Mucosa of descending colon (tissue), 3 donors: ENCODE measurements around the gene DNASE2B. TPM values are rescaled to one million over a fixed set of nuclear protein-coding genes. Genes with fewer than 3 reads are reported as not detected.

ENCODE experiments used
- ATAC-seq: fragments of 200-7000 bp; cut with Tn5 transposase; one replicate; pipeline ENCODE4 v1.9.1; 2020; ENCODE audit warnings: mild to moderate bottlenecking, moderate library complexity
- DNase-seq, 3 donors: peaks; one replicate each; pipeline ENCODE4 v3.0.0-alpha.2; 2020
- H3K36me3 ChIP-seq: fragments of 200-600 bp; one replicate; pipeline ENCODE4 v1.8.0; 2021; ENCODE audit warnings: low read depth, mild to moderate bottlenecking
- H3K4me1 ChIP-seq: fragments of 200-600 bp; one replicate; pipeline ENCODE4 v1.8.0; 2021; ENCODE audit warnings: low read depth, mild to moderate bottlenecking
- H3K4me3 ChIP-seq: fragments of 200-600 bp; one replicate; pipeline ENCODE4 v1.8.0; 2021; ENCODE audit warnings: mild to moderate bottlenecking
- H3K9me3 ChIP-seq: fragments of 200-600 bp; one replicate; pipeline ENCODE4 v1.8.0; 2021; ENCODE audit warnings: mild to moderate bottlenecking
- CTCF ChIP-seq: fragments of 200-600 bp; IDR thresholded peaks from one replicate; pipeline ENCODE4 v1.8.0; 2022; ENCODE audit warnings: antibody characterized with exemption, mild to moderate bottlenecking
- intact Hi-C, 2 donors: fragments of 100-400 bp; cut with DNase I in 1 of 2; cut with micrococcal nuclease in 1 of 2; formaldehyde crosslinking; loops; one replicate each; pipeline versions ENCODE4 v1.11.0 to v1.11.1; 2022; cut with DNase I, micrococcal nuclease
- total RNA-seq, 3 donors: library from RNA; stranded (reverse); fragmentation: NEBNext Ultra II Directional in 2 of 3; extraction: Animal tissue kit (Norgen Biotek cat#: 25700) in 2 of 3; gene quantifications; one replicate each; pipeline versions ENCODE4 v1.2.1 to v1.2.4, GENCODE V29; 2021 to 2023
- donor health status: DM: no; HTN: no; CAD: no; lungs with moderate emphysema.
- donor health status: DM: no; HTN: no; CAD: no.
- donor health status: DM: no; HTN: yes; CAD: no.

The DNASE2B gene
- total RNA-seq, 3 donors from 2014 or later = 0.87 to 1.0 TPM; not detected in 1

- intact Hi-C loops = loop anchor here in 1 of 2 donors (10.0 kb wide), 1 partner anchor 504 kb away; no protein-coding TSS in a partner anchor
- no peak for TF ChIP-seq CTCF
- H3K36me3 ChIP-seq = no peaks in the 10 kb centered on the region
These were observed 30.9 kb downstream of the DNASE2B start for GRCh38 chr1:84429231-84429630.

GRCh38 chr1:84430546-84430945 lies 32.3 kb downstream of the DNASE2B start:
- H3K4me1 ChIP-seq = peaks cover 6% of the 10 kb centered on the region
- DNase-seq = no peak

More at GRCh38 chr1:84429231-84429630, 30.9 kb downstream of the DNASE2B start:
- no peak overlapping the region for H3K4me3 ChIP-seq
- H3K9me3 ChIP-seq = peaks cover 3% of the 10 kb centered on the region
- peaks cover 6% of the 10 kb centered on the region for H3K4me1 ChIP-seq
- no peak for ATAC-seq
- DNase-seq = no peak

GRCh38 chr1:84433258-84434080 lies 35.2 kb downstream of the DNASE2B start:
- intact Hi-C loops = loop anchor here in 1 of 2 donors (2.0 to 10.0 kb wide), 2 partner anchors 191 to 291 kb away; no protein-coding TSS in a partner anchor
- peak; percentile 45 for TF ChIP-seq CTCF
- no peak overlapping the region for H3K4me3 ChIP-seq
- peaks cover 3% of the 10 kb centered on the region for H3K9me3 ChIP-seq
- H3K36me3 ChIP-seq = no peaks in the 10 kb centered on the region
- peaks cover 6% of the 10 kb centered on the region for H3K4me1 ChIP-seq
- DNase-seq = peak; percentile 61 to 86 (median 65)
- peak; percentile 92 for ATAC-seq

More at GRCh38 chr1:84430546-84430945, 32.3 kb downstream of the DNASE2B start:
- no peak overlapping the region for H3K4me3 ChIP-seq
- no peak for ATAC-seq
- H3K36me3 ChIP-seq = no peaks in the 10 kb centered on the region
- peaks cover 3% of the 10 kb centered on the region for H3K9me3 ChIP-seq
- TF ChIP-seq CTCF = no peak
- intact Hi-C loops = loop anchor here in 1 of 2 donors (10.0 kb wide), 1 partner anchor 194 kb away; no protein-coding TSS in a partner anchor

GRCh38 chr1:84434081-84434769 lies 35.9 kb downstream of the DNASE2B start:
- H3K4me1 ChIP-seq = peaks cover 6% of the 10 kb centered on the region
- DNase-seq = no peak
- ATAC-seq = no peak
- TF ChIP-seq CTCF = no peak
- H3K36me3 ChIP-seq = no peaks in the 10 kb centered on the region
- H3K9me3 ChIP-seq = peaks cover 3% of the 10 kb centered on the region
- intact Hi-C loops = loop anchor here in 1 of 2 donors (2.0 to 10.0 kb wide), 2 partner anchors 191 to 291 kb away; no protein-coding TSS in a partner anchor
- H3K4me3 ChIP-seq = no peak overlapping the region

GRCh38 chr1:84434801-84435549 lies 36.7 kb downstream of the DNASE2B start:
- TF ChIP-seq CTCF = no peak
- no peak for DNase-seq
- Histone ChIP-seq H3K36me3 (no peaks in the 10 kb centered on the region), H3K4me1 (peaks cover 6% of the 10 kb centered on the region), H3K4me3 (no peak overlapping the region), H3K9me3 (no peaks in the 10 kb centered on the region)
- no peak for ATAC-seq
- intact Hi-C loops = loop anchor here in 1 of 2 donors (2.0 to 10.0 kb wide), 2 partner anchors 190 to 292 kb away; no protein-coding TSS in a partner anchor
